Smooth muscle cell (in vitro differentiated cells): ENCODE data around the gene HAGHL. TPM values are rescaled to one million over a fixed set of nuclear protein-coding genes. Genes with fewer than 3 reads are reported as not detected.

ENCODE experiments used
- DNase-seq: peaks from one replicate; lab custom pipeline; 2025; ENCODE audit not compliant: unreplicated experiment; lab: John Stamatoyannopoulos, UW
- H2AFZ ChIP-seq: fragments of 200-600 bp; sonication (generic); 2 replicates; pipeline ENCODE4 v1.6.0; 2016; ENCODE audit warnings: antibody characterized with exemption, low read depth, mild to moderate bottlenecking
- H3F3A ChIP-seq: fragments of 200-600 bp; sonication (generic); 2 replicates; pipeline ENCODE4 v1.6.0; 2017; ENCODE audit warnings: antibody characterized with exemption, low read depth
- H3K27ac ChIP-seq: fragments of 200-600 bp; sonication (generic); 2 replicates; pipeline ENCODE4 v1.5.1; 2016; ENCODE audit warnings: low read depth, mild to moderate bottlenecking
- H3K27me3 ChIP-seq: fragments of 200-600 bp; sonication (generic); 2 replicates; pipeline ENCODE4 v1.6.1; 2016; ENCODE audit warnings: low read depth, mild to moderate bottlenecking
- H3K36me3 ChIP-seq: fragments of 200-600 bp; sonication (generic); 2 replicates; pipeline ENCODE4 v1.5.1; 2016; ENCODE audit warnings: low read depth
- H3K4me1 ChIP-seq: fragments of 200-600 bp; sonication (generic); 2 replicates; pipeline ENCODE4 v1.5.1; 2016; ENCODE audit warnings: low read depth
- H3K4me2 ChIP-seq: fragments of 200-600 bp; sonication (generic); 2 replicates; pipeline ENCODE4 v1.6.0; 2016; ENCODE audit warnings: mild to moderate bottlenecking
- H3K4me3 ChIP-seq: fragments of 200-600 bp; sonication (generic); 2 replicates; pipeline ENCODE4 v1.5.1; 2016; ENCODE audit warnings: mild to moderate bottlenecking
- H3K79me2 ChIP-seq: fragments of 200-600 bp; sonication (generic); 2 replicates; pipeline ENCODE4 v1.6.0; 2016; ENCODE audit warnings: low read depth, mild to moderate bottlenecking
- H3K9ac ChIP-seq: fragments of 200-600 bp; sonication (generic); 2 replicates; pipeline ENCODE4 v1.6.0; 2016; ENCODE audit warnings: low read depth
- H3K9me3 ChIP-seq: fragments of 200-600 bp; sonication (generic); replicated peaks from 2 replicates; pipeline ENCODE4 v1.5.1; 2016; ENCODE audit warnings: low read depth
- H4K20me1 ChIP-seq: fragments of 200-600 bp; sonication (generic); 2 replicates; pipeline ENCODE4 v1.6.0; 2016; ENCODE audit warnings: low read depth
- CTCF ChIP-seq: fragments of 200-600 bp; sonication (generic); IDR thresholded peaks from 2 replicates; pipeline ENCODE4 v1.5.1; 2017; ENCODE audit warnings: borderline replicate concordance, mild to moderate bottlenecking, antibody characterized with exemption; ENCODE audit not compliant: insufficient read depth, poor library complexity, severe bottlenecking
- WGBS: methylation state at CpG from one replicate; pipeline ENCODE4 v1.1.7; 2016; ENCODE audit warnings: low lambda C conversion rate; 5-methylcytosine and 5-hydroxymethylcytosine counted together
- polyA plus RNA-seq: library from polyadenylated mRNA; unstranded; fragments of >200 nt; fragmentation: Nextera tagmentation; extraction: Ambion mirVana; gene quantifications from 2 replicates; pipeline ENCODE4 v1.2.1, GENCODE V29; 2016
- total RNA-seq: library from RNA; depleted of rRNA; stranded (reverse); fragments of >200 nt; gene quantifications from 2 replicates; pipeline ENCODE4 v1.2.3, GENCODE V29; 2014

The HAGHL gene
- total and polyA plus RNA-seq, 2 experiments from 2014 or later, result 3.2 to 23.1 TPM

GRCh38 chr16:708019-708418, 18.9 kb upstream of the HAGHL start:
- DNase-seq, result no peak
- Histone ChIP-seq H3K27me3 (peaks cover 59% of the 10 kb centered on the region), H3F3A (no peaks in the 10 kb centered on the region), H3K9ac (no peak overlapping the region), H3K27ac (no peak overlapping the region), H4K20me1 (no peaks in the 10 kb centered on the region), H3K36me3 (no peaks in the 10 kb centered on the region), H3K4me3 (no peak overlapping the region), H3K4me2 (no peak overlapping the region), H2AFZ (no peak overlapping the region), H3K4me1 (peaks cover 4% of the 10 kb centered on the region), H3K79me2 (no peaks in the 10 kb centered on the region), H3K9me3 (no peaks in the 10 kb centered on the region)
- TF ChIP-seq CTCF, result no peak
- 61% methylated on average over 3 of the region's 3 CpGs for WGBS

GRCh38 chr16:708959-709358, 17.9 kb upstream of the HAGHL start:
- DNase-seq, result no peak
- no peak for TF ChIP-seq CTCF

GRCh38 chr16:709566-710499, 17.1 kb upstream of the HAGHL start:
- no peak for TF ChIP-seq CTCF
- Histone ChIP-seq H4K20me1 (no peaks in the 10 kb centered on the region), H2AFZ (no peak overlapping the region), H3K36me3 (no peaks in the 10 kb centered on the region), H3K9me3 (no peaks in the 10 kb centered on the region), H3K79me2 (no peaks in the 10 kb centered on the region), H3K4me3 (no peak overlapping the region), H3K27ac (no peak overlapping the region), H3K4me2 (no peak overlapping the region), H3K27me3 (peaks cover 41% of the 10 kb centered on the region), H3F3A (no peaks in the 10 kb centered on the region), H3K4me1 (peaks cover 8% of the 10 kb centered on the region), H3K9ac (no peak overlapping the region)
- peak; percentile 16 for DNase-seq
- 60% methylated on average over 29 of the region's 30 CpGs for WGBS

More at GRCh38 chr16:708959-709358, 17.9 kb upstream of the HAGHL start:
- no peak overlapping the region for H3K4me3 ChIP-seq
- H3K27me3 ChIP-seq, result peaks cover 49% of the 10 kb centered on the region
- 59% methylated on average over 4 of the region's 4 CpGs for WGBS
- H3K4me2 ChIP-seq, result no peak overlapping the region
- no peak overlapping the region for H2AFZ ChIP-seq
- no peaks in the 10 kb centered on the region for H4K20me1 ChIP-seq
- H3F3A ChIP-seq, result no peaks in the 10 kb centered on the region
- H3K9me3 ChIP-seq, result no peaks in the 10 kb centered on the region
- no peaks in the 10 kb centered on the region for H3K79me2 ChIP-seq
- H3K4me1 ChIP-seq, result peaks cover 4% of the 10 kb centered on the region
- H3K36me3 ChIP-seq, result no peaks in the 10 kb centered on the region
- no peak overlapping the region for H3K9ac ChIP-seq
- no peak overlapping the region for H3K27ac ChIP-seq
